ENCODE data around the gene CASKIN1.

- TF ChIP-seq POLR2AphosphoS5 (IDR thresholded peaks at IDR 0.05): no peak
- TF ChIP-seq, protein P1, sequence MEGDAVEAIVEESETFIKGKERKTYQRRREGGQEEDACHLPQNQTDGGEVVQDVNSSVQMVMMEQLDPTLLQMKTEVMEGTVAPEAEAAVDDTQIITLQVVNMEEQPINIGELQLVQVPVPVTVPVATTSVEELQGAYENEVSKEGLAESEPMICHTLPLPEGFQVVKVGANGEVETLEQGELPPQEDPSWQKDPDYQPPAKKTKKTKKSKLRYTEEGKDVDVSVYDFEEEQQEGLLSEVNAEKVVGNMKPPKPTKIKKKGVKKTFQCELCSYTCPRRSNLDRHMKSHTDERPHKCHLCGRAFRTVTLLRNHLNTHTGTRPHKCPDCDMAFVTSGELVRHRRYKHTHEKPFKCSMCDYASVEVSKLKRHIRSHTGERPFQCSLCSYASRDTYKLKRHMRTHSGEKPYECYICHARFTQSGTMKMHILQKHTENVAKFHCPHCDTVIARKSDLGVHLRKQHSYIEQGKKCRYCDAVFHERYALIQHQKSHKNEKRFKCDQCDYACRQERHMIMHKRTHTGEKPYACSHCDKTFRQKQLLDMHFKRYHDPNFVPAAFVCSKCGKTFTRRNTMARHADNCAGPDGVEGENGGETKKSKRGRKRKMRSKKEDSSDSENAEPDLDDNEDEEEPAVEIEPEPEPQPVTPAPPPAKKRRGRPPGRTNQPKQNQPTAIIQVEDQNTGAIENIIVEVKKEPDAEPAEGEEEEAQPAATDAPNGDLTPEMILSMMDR (IDR thresholded peaks at IDR 0.05 in 8 of 11, conservative IDR thresholded peaks at IDR 0.05 in 3 of 11): no peak
These were observed 33.7 kb downstream of the CASKIN1 start for GRCh38 chr16:2162676-2163118.

Data from spleen (tissue), 7 donors.